ENCODE results near the gene ATG3. TPM values are rescaled to one million over a fixed set of nuclear protein-coding genes. Genes with fewer than 3 reads are reported as not detected.
A peak's percentile ranks its signal among the peaks of the same experiment; 100 is the strongest.
"Not testable (repeated sequence)": the region's sequence is repeated elsewhere in the genome, so short reads cannot be mapped to it uniquely, and the experiment has no call there.

The ATG3 gene
- total RNA-seq, 2 donors from 2014 or later: 36.3 to 42.1 TPM

DNA sequence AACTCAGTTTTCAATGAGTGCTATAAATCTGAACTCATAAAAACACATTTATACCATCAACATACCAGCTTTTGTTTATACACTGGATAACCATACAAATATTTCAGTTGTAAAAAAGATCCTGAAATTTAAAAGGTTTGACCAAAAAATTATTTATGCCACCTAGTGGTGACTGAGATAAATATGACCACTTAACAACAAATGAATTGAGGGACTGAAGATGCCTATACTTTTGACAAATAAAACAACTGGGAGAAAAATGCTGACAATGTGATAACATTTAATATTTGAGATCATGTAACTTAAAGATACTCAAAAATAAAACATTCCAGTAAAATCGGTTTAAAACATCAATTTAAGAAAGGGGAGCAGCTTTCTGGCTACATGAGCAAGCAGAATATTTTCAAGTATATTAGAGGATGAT is 30.4 kb downstream of the ATG3 start:
- H3K27ac Mint-ChIP-seq: no peak overlapping the region
- H3K27me3 ChIP-seq (ENCODE audit: control insufficient read depth, insufficient read depth, low read length, poor library complexity, severe bottlenecking): no peaks in the 10 kb centered on the region
- H3K4me3 Mint-ChIP-seq: no peak overlapping the region
- peaks cover 27% of the 10 kb centered on the region for H3K36me3 Mint-ChIP-seq (ENCODE audit: low read depth)
- no peaks in the 10 kb centered on the region for H3K9me3 Mint-ChIP-seq
- WGBS, 2 experiments (ENCODE audit: insufficient coverage in 1 of 2, insufficient read length in 1 of 2): 14% methylated on average over 1 of the region's 1 CpG; no CpG with 5 or more reads in 1 of the 2 experiments
- no peaks in the 10 kb centered on the region for H3K9me3 ChIP-seq (ENCODE audit: control insufficient read depth, low read length)
- DNase-seq: no peak
- H3K4me1 ChIP-seq (ENCODE audit: control insufficient read depth, insufficient read depth, low read length): no peaks in the 10 kb centered on the region
- H3K9ac ChIP-seq (ENCODE audit: extremely low read depth, low read length, poor library complexity, severe bottlenecking): no peak overlapping the region
- no peaks in the 10 kb centered on the region for H3K4me1 Mint-ChIP-seq
- no peaks in the 10 kb centered on the region for H3K27me3 Mint-ChIP-seq (ENCODE audit: insufficient read depth)
- H3K27ac ChIP-seq (ENCODE audit: low read depth, low read length): no peak overlapping the region
- H3K36me3 ChIP-seq (ENCODE audit: control insufficient read depth, insufficient read depth, low read length): peaks cover 58% of the 10 kb centered on the region
- peak; percentile 83 for TF ChIP-seq CTCF (conservative IDR thresholded peaks at IDR 0.05)
- no peak overlapping the region for H3K4me3 ChIP-seq (ENCODE audit: low read length)

DNA sequence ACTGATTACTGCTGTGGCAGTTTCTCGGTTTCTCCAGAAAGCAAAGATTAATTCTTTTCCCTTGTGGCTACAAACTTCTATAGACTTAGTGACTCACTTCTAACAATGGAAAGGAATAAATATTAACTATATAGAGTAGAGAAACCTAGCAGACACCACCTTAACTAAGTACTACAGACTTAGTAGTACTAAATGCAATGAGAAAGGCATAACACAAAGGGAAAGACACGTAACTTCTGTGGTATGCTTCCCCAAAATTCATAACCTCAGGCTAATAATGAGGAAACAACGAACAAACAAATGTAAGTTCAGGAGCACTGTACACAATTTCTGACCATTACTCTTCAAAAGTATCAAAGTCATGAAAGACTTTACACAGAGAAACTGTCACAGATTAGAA is 31.2 kb downstream of the ATG3 start:
- H3K36me3 ChIP-seq (ENCODE audit: control insufficient read depth, insufficient read depth, low read length): peaks cover 51% of the 10 kb centered on the region
- H3K27ac ChIP-seq (ENCODE audit: low read depth, low read length): no peak overlapping the region
- DNase-seq: no peak
- WGBS, 2 experiments (ENCODE audit: insufficient coverage in 1 of 2, insufficient read length in 1 of 2): 87% methylated on average over 3 of the region's 3 CpGs; no CpG with 5 or more reads in 1 of the 2 experiments
- Mint-ChIP-seq H3K4me3 (no peak overlapping the region), H3K4me1 (no peaks in the 10 kb centered on the region), H3K27me3 (ENCODE audit: insufficient read depth) (no peaks in the 10 kb centered on the region), H3K9me3 (no peaks in the 10 kb centered on the region), H3K27ac (no peak overlapping the region), H3K36me3 (ENCODE audit: low read depth) (peaks cover 23% of the 10 kb centered on the region)
- no peak for TF ChIP-seq CTCF (conservative IDR thresholded peaks at IDR 0.05)
- H3K4me3 ChIP-seq (ENCODE audit: low read length): no peak overlapping the region
- no peaks in the 10 kb centered on the region for H3K27me3 ChIP-seq (ENCODE audit: control insufficient read depth, insufficient read depth, low read length, poor library complexity, severe bottlenecking)
- H3K9ac ChIP-seq (ENCODE audit: extremely low read depth, low read length, poor library complexity, severe bottlenecking): no peak overlapping the region
- no peaks in the 10 kb centered on the region for H3K9me3 ChIP-seq (ENCODE audit: control insufficient read depth, low read length)
- H3K4me1 ChIP-seq (ENCODE audit: control insufficient read depth, insufficient read depth, low read length): no peaks in the 10 kb centered on the region

GRCh38 chr3:112524127-112524526 is 37.6 kb downstream of the ATG3 start:
- not testable (repeated sequence) for H3K27me3 Mint-ChIP-seq (ENCODE audit: insufficient read depth); H3K27ac Mint-ChIP-seq; H3K4me1 ChIP-seq (ENCODE audit: control insufficient read depth, insufficient read depth, low read length); H3K4me3 Mint-ChIP-seq; H3K9ac ChIP-seq (ENCODE audit: extremely low read depth, low read length, poor library complexity, severe bottlenecking); H3K4me1 Mint-ChIP-seq; H3K9me3 ChIP-seq (ENCODE audit: control insufficient read depth, low read length); H3K27me3 ChIP-seq (ENCODE audit: control insufficient read depth, insufficient read depth, low read length, poor library complexity, severe bottlenecking); H3K36me3 Mint-ChIP-seq (ENCODE audit: low read depth); H3K4me3 ChIP-seq (ENCODE audit: low read length); H3K9me3 Mint-ChIP-seq; DNase-seq; H3K27ac ChIP-seq (ENCODE audit: low read depth, low read length)
- WGBS, 2 experiments (ENCODE audit: insufficient coverage in 1 of 2, insufficient read length in 1 of 2): 93 to 100% methylated on average over 1 to 6 of the region's 6 CpGs
- peaks cover 12% of the 10 kb centered on the region for H3K36me3 ChIP-seq (ENCODE audit: control insufficient read depth, insufficient read depth, low read length)

DNA sequence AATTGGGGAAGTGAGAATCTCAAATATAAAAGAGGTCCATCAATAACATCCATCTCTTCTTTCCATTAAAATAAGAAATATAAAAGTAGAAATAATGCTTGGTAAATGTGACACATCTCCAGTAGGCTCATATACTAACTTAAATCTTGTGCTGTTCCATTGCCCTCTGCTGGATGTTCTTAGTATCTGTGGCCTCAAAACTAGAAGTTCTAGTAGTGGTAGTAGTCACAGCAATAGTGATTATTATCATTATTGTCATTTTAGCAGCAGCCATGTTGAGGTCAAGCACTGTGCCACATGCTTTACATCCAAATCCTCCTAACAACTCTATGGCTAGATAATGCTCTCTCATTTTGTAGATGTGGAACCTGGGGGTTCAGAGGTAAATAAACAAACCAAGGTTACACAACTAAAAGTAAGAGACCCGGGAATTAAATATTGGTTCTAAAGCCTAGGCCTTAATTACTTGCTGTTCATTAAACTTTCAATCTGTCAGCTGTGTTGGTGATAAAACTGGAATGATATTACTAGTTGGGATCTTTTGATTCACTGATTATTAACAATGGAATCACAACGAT is 42.2 kb downstream of the ATG3 start:
- H3K9ac ChIP-seq (ENCODE audit: extremely low read depth, low read length, poor library complexity, severe bottlenecking): no peak overlapping the region
- 80 to 95% methylated on average over 1 to 2 of the region's 2 CpGs for WGBS, 2 experiments (ENCODE audit: insufficient coverage in 1 of 2, insufficient read length in 1 of 2)
- no peaks in the 10 kb centered on the region for H3K27me3 ChIP-seq (ENCODE audit: control insufficient read depth, insufficient read depth, low read length, poor library complexity, severe bottlenecking)
- no peak overlapping the region for H3K27ac ChIP-seq (ENCODE audit: low read depth, low read length)
- no peak overlapping the region for H3K4me3 Mint-ChIP-seq
- H3K36me3 ChIP-seq (ENCODE audit: control insufficient read depth, insufficient read depth, low read length): no peaks in the 10 kb centered on the region
- no peaks in the 10 kb centered on the region for H3K4me1 ChIP-seq (ENCODE audit: control insufficient read depth, insufficient read depth, low read length)
- no peak overlapping the region for H3K27ac Mint-ChIP-seq
- H3K27me3 Mint-ChIP-seq (ENCODE audit: insufficient read depth): no peaks in the 10 kb centered on the region
- DNase-seq: peak; percentile 47
- peak; percentile 91 for TF ChIP-seq CTCF (conservative IDR thresholded peaks at IDR 0.05)
- peaks cover 17% of the 10 kb centered on the region for H3K9me3 Mint-ChIP-seq
- no peaks in the 10 kb centered on the region for H3K4me1 Mint-ChIP-seq
- peaks cover 6% of the 10 kb centered on the region for H3K9me3 ChIP-seq (ENCODE audit: control insufficient read depth, low read length)
- peaks cover 11% of the 10 kb centered on the region for H3K36me3 Mint-ChIP-seq (ENCODE audit: low read depth)
- no peak overlapping the region for H3K4me3 ChIP-seq (ENCODE audit: low read length)

- not testable (repeated sequence) for DNase-seq; H3K4me1 Mint-ChIP-seq; H3K4me1 ChIP-seq (ENCODE audit: control insufficient read depth, insufficient read depth, low read length); H3K9me3 ChIP-seq (ENCODE audit: control insufficient read depth, low read length); H3K27ac ChIP-seq (ENCODE audit: low read depth, low read length); H3K9ac ChIP-seq (ENCODE audit: extremely low read depth, low read length, poor library complexity, severe bottlenecking); H3K4me3 ChIP-seq (ENCODE audit: low read length); H3K27me3 ChIP-seq (ENCODE audit: control insufficient read depth, insufficient read depth, low read length, poor library complexity, severe bottlenecking); H3K4me3 Mint-ChIP-seq; H3K27ac Mint-ChIP-seq; H3K36me3 ChIP-seq (ENCODE audit: control insufficient read depth, insufficient read depth, low read length); H3K27me3 Mint-ChIP-seq (ENCODE audit: insufficient read depth)
- WGBS, 2 experiments (ENCODE audit: insufficient coverage in 1 of 2, insufficient read length in 1 of 2): 73% methylated on average over 3 of the region's 3 CpGs; no CpG with 5 or more reads in 1 of the 2 experiments
- Mint-ChIP-seq H3K9me3 (peaks cover 20% of the 10 kb centered on the region), H3K36me3 (ENCODE audit: low read depth) (peaks cover 11% of the 10 kb centered on the region)
Observed at GRCh38 chr3:112518970-112519369, 42.8 kb downstream of the ATG3 start.

Data from endodermal cell (in vitro differentiated cells).